ENCODE measurements around the gene HNMT.
"Not testable (repeated sequence)": the region's sequence is repeated elsewhere in the genome, so short reads cannot be mapped to it uniquely, and the experiment has no call there.

HNMT gene

GRCh38 chr2:137975280-137976271 is 11.3 kb downstream of the HNMT start:
- no peak for DNase-seq (ENCODE audit: low read depth in 2 of 2)

DNA sequence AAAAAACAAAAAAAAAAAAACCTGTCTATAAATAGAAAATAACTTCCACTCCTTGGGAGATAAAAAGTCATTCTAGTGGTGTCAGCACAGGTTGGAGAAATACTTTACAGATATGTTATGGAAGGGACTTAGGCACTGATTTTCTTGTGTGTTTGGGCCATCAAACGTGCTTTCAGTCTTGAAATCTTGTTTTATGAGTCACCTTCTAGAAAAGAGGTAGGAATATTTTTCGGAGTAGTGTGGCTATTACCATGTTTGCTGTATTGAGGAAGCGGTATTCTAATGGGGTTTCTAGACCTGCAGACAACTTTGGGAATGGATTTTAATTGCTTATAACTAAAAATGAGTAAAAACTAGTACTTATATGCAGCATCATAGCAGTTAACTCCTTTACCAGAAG is 12.0 kb downstream of the HNMT start:
- DNase-seq (ENCODE audit: low read depth in 2 of 2): no peak

DNA sequence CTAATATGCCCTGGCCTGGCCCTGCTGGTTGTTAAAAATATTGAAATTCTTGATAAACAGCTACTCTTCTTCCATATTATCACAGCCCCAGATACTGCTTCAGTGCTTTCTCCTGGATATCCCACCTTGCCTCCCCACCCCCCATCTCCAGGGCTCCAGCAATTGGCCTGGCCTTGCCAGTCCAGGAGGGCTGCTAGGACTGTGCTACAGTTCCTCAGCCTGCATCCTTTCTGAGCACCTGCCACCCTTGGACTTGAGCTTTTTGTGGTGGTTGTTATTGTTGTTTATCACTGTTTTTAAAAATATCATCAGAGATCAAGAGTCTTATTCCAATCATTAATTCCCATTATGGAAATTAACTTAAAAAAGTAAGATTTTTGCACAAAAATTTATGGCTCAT is 13.5 kb downstream of the HNMT start:
- no peak for DNase-seq (ENCODE audit: low read depth in 2 of 2)

- DNase-seq (ENCODE audit: low read depth in 2 of 2): no peak
Observed at GRCh38 chr2:137980459-137980858, 16.2 kb downstream of the HNMT start.

DNA sequence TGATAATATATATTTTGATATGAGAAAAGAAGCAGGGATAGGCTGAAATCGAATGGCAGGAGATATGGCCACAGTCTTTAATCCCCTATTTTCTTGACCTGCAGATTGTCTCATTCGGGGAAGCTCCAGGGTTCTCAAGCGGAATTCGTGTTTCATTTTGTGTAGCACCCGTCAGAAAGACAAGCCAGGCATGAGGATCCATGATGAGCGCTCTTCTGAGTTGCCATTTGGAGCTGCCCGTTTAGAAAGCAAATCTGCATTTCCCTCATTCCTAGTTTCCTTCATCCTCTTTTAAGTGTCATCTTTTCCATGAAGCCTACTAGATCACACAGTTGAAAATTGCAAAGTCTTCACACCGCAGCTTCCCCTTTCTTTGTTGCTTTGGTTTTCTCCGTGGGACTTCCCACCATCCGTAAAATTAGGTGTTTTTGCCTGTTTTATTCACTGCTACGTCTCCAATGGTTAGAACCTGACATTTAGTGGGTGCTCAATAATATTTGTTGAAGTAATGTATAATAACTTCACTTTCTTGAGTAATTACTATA is 16.9 kb downstream of the HNMT start:
- no peak for DNase-seq (ENCODE audit: low read depth in 2 of 2)

DNA sequence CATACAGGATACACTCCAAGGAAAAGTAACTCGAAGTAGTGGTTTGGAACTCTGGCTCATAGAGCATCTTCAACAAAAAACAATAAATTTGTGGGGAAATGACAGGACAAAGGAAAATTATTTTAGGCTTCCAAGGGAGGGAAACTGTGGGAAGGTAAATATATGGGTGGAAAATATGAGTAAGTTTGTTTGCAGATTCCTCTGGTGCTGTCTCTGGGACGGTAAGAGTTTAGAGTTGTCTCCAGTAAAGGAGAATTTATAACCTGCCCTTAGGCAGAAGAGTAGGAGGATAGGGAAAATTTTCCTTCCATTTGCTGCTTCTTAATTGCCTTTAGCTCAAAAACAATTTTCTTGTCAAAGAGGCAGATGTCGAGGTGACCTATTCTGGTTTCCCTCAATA is 19.3 kb downstream of the HNMT start:
- DNase-seq (ENCODE audit: low read depth in 2 of 2): no peak

GRCh38 chr2:137986268-137986667 is 22.0 kb downstream of the HNMT start:
- DNase-seq (ENCODE audit: low read depth in 2 of 2): no peak

- DNase-seq (ENCODE audit: low read depth in 2 of 2): no peak
Observed at GRCh38 chr2:137987011-137987410, 22.7 kb downstream of the HNMT start.

DNA sequence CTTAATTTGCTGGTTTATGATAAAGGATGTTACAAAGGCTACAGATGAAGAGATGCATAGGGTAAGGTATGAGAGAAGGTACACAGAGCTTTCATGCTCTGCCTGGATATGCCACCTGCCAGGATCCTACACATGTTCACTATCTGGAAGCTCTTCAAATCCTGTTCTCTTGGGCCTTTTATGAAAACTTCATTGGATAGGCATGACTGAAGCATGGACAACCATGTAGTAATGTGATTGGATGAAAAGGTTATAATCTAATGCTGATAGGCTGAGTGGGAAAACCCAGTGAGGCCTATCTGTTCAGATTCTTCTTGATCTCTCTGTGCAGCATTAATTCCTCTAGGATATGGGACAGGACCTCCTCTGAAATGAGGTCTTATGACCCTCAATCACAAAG is 26.8 kb downstream of the HNMT start:
- DNase-seq (ENCODE audit: low read depth in 2 of 2): no peak

GRCh38 chr2:137992039-137992646 is 27.9 kb downstream of the HNMT start:
- DNase-seq (ENCODE audit: low read depth in 2 of 2): no peak

GRCh38 chr2:137993715-137994476 is 29.6 kb downstream of the HNMT start:
- not testable (repeated sequence) for DNase-seq (ENCODE audit: low read depth in 2 of 2)

DNA sequence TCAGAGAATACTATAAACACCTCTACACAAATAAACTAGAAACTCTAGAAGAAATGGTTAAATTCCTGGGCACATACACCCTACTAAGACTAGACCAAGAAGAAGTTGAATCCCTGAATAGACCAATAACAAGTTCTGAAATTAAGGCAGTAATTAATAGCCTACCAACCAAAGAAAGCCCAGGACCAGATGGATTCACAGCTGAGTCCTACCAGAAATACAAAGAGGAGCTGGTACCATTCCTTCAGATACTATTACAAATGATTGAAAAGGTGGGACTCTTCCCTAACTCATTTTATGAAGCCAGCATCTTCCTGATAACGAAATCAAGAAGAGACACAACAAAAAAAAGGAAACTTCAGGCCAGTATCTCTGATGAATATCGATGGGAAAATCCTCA is 31.1 kb downstream of the HNMT start:
- not testable (repeated sequence) for DNase-seq (ENCODE audit: low read depth in 2 of 2)

DNA sequence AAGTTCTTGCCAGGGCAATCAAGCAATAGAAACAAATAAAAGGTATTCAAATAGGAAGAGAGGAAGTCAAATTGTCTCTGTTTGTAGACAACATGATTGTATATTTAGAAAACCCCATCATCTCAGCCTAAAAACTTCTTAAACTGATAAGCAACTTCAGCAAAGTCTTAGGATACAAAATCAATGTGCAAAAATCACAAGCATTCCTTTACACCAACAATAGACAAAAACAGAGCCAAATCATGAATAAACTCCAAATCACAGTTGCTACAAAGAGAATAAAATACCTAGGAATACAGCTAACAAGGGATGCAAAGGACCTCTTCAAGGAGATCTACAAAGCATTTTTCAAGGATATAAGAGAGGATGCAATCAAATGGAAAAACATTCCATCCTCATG is 31.9 kb downstream of the HNMT start:
- not testable (repeated sequence) for DNase-seq (ENCODE audit: low read depth in 2 of 2)

DNA sequence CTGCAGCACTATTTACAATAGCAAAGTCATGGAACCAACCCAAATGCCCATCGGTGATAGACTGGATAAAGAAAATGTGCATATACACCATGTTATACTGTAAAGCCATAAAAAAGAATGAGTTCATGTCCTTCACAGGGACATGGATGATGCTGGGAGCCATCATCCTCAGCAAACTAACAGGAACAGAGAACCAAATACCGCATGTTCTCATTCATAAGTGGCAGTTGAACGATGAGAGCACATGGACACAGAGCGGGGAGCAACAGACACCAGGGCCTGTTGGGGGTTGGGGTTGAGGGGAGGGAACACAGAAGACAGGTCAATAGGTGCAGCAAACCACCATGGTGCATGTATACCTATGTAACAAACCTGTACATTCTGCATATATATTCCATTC is 33.5 kb downstream of the HNMT start:
- no peak for DNase-seq (ENCODE audit: low read depth in 2 of 2)

DNA sequence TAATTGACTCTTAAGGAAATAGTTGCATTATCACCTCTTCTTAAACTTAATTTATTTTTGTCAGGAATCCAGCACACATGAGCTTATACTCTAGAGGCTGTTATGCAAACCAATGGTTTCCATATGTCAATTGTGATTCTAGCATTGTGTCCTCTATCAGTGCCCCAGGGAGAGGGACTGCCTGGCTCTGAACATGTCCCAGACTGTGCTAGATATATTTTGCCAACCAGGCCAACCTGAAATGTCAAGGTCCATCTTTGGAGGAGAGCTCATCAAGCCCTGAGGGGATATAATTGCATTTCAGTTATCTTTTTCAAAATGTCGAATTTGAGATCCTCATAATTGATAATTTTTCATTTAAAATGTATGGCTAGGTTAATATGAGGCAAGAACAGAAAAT is 34.2 kb downstream of the HNMT start:
- DNase-seq (ENCODE audit: low read depth in 2 of 2): no peak

- no peak for DNase-seq (ENCODE audit: low read depth in 2 of 2)
Observed at GRCh38 chr2:137999273-137999672, 35.0 kb downstream of the HNMT start.

- DNase-seq (ENCODE audit: low read depth in 2 of 2): no peak
Observed at GRCh38 chr2:138000009-138000408, 35.7 kb downstream of the HNMT start.

DNA sequence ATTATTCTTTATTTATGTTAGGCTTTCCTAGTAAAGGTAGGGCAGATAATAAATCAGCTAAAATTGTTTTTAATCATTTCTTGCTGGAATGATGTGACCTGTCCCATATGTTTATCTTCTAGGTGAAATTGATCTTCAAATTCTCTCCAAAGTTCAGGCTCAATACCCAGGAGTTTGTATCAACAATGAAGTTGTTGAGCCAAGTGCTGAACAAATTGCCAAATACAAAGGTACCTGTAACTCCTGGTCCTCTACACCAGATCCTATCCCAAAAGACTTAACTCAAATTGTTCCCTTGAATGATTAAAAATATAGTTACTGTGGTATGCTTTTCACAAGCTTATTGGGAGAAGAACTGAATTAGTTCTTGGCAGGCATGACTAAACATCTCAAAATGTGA is 36.5 kb downstream of the HNMT start:
- no peak for DNase-seq (ENCODE audit: low read depth in 2 of 2)

- DNase-seq (ENCODE audit: low read depth in 2 of 2): no peak
Observed at GRCh38 chr2:138003411-138003810, 39.1 kb downstream of the HNMT start.

DNA sequence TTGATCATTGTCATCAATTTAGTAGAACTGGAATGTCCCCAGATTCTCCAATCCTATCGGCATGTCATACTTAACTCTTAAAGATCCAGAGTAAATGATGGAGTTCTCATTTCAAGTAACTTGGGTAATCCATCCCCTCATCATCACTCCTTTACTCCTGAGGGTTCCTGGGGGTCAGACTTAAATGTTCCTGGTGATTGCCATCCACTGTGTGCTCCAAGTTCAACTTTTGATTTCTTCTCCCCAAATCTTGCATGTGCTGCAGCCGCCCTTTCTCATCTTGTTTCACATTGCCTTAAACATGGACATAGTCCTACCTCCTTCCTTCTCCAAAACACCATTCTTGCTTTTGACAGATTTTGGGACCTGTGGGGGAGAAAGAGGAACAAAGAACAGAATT is 43.2 kb downstream of the HNMT start:
- DNase-seq (ENCODE audit: low read depth in 2 of 2): no peak

DNA sequence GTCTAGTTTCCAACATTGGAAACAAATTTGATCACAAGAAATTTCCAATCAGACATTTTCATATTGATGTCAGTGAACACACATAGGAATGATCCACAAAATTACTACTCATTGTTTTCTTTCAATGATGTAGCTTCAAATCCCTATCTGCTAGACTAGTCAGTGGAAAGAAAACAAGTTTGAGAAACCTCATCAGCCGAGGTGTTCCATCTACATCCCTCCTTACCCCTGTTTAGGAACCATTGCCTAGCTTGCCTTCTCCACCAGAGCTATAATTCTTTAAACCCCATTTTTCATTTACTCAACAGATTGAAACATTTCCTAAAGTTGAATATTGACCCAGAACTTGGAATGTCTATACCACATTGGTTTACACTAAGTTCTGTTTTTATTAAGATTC is 45.3 kb downstream of the HNMT start:
- DNase-seq (ENCODE audit: low read depth in 2 of 2): no peak

- DNase-seq (ENCODE audit: low read depth in 2 of 2): no peak
Observed at GRCh38 chr2:138010890-138011289, 46.6 kb downstream of the HNMT start.

All from stimulated activated CD4-positive, alpha-beta T cell treated with anti-CD3 and anti-CD28 coated beads, Interleukin-4, amount 100 ng/mL, for 48 hours (primary cell).